D341Med (cell line): ENCODE measurements around the gene GMPS.
"Not testable (repeated sequence)": the region's sequence is repeated elsewhere in the genome, so short reads cannot be mapped to it uniquely, and the experiment has no call there.

Experiments used
- DNase-seq: peaks from one replicate; pipeline ENCODE4 v3.0.0; 2012; ENCODE audit warnings: low spot score

The GMPS gene

GRCh38 chr3:155870133-155870944 lies at the start of gene GMPS:
GMPS (plus strand) TSS chr3:155870650; CDS start chr3:155870871, 221 bp downstream.
- DNase-seq, result peak; percentile 98

GRCh38 chr3:155828490-155829098 lies 41.9 kb upstream of the GMPS start:
- DNase-seq, result not testable (repeated sequence)

- no peak for DNase-seq
Measured at GRCh38 chr3:155835341-155836071, 34.9 kb upstream of the GMPS start.

GRCh38 chr3:155843569-155843968 lies 26.9 kb upstream of the GMPS start:
- no peak for DNase-seq

- DNase-seq, result no peak
Measured at GRCh38 chr3:155846119-155846518, 24.3 kb upstream of the GMPS start.

- no peak for DNase-seq
Measured at GRCh38 chr3:155847993-155848392, 22.5 kb upstream of the GMPS start.

GRCh38 chr3:155849404-155849803 lies 21.0 kb upstream of the GMPS start:
- not testable (repeated sequence) for DNase-seq

- no peak for DNase-seq
Measured at GRCh38 chr3:155852341-155852740, 18.1 kb upstream of the GMPS start.

- peak; percentile 55 for DNase-seq
Measured at GRCh38 chr3:155853214-155854140, 17.0 kb upstream of the GMPS start.

GRCh38 chr3:155854141-155854940 lies 16.1 kb upstream of the GMPS start, which contains the start of gene SLC33A1:
SLC33A1 (minus strand) TSS chr3:155854427; CDS start chr3:155853997, 430 bp downstream.
- DNase-seq, result peak; percentile 98

- peak; percentile 44 for DNase-seq
Measured at GRCh38 chr3:155859859-155860258, 10.6 kb upstream of the GMPS start.

GRCh38 chr3:155860424-155860823 lies 10.0 kb upstream of the GMPS start:
- DNase-seq, result not testable (repeated sequence)

- DNase-seq, result no peak
Measured at GRCh38 chr3:155861476-155862183, 8.8 kb upstream of the GMPS start.

GRCh38 chr3:155862290-155862982 lies 8.0 kb upstream of the GMPS start:
- DNase-seq, result not testable (repeated sequence)

- DNase-seq, result no peak
Measured at GRCh38 chr3:155863072-155863784, 7.2 kb upstream of the GMPS start.

- peak; percentile 38 for DNase-seq
Measured at GRCh38 chr3:155869691-155870090, 759 bp upstream of the GMPS start.

- DNase-seq, result peak; percentile 73
Measured at GRCh38 chr3:155870945-155871745, 695 bp downstream of the GMPS start.

GRCh38 chr3:155871746-155872158 lies 1.3 kb downstream of the GMPS start:
- no peak for DNase-seq
